ENCODE measurements around the gene CNIH1. TPM values are rescaled to one million over a fixed set of nuclear protein-coding genes. Genes with fewer than 3 reads are reported as not detected.

CNIH1 gene
- 33.5 and 128 TPM in 2 replicates for total RNA-seq

GRCh38 chr14:54440873-54441868 lies at the start of gene CNIH1:
Gene CNIH1, minus strand, starts transcription at chr14:54441374. Its CDS starts 47 bp downstream, at chr14:54441327.

GRCh38 chr14:54488646-54489317 lies 47.6 kb upstream of the CNIH1 start, which contains the start of gene GMFB:
Gene GMFB, minus strand, starts transcription at chr14:54488980. Its CDS starts 53 bp downstream, at chr14:54488927.

GRCh38 chr14:54396493-54397335 lies 44.5 kb downstream of the CNIH1 start, which contains the start of gene CDKN3:
Gene CDKN3, plus strand, starts transcription at chr14:54397007. Its CDS starts 62 bp downstream, at chr14:54397069.

Other genes with a start within 250 kb of the CNIH1 start
- 28.6 and 82.9 TPM in 2 replicates for gene CDKN3, start 44.4 kb downstream of the CNIH1 start, total RNA-seq
- gene GMFB, start 47.6 kb upstream of the CNIH1 start, total RNA-seq: 46.5 and 57.7 TPM in 2 replicates
- 8.4 and 11.8 TPM in 2 replicates for gene CGRRF1, start 68.5 kb upstream of the CNIH1 start, total RNA-seq
- 25.7 and 120 TPM in 2 replicates for gene SAMD4A, start 125.8 kb upstream of the CNIH1 start, total RNA-seq